GM21526 (cell line): ENCODE data around the gene RALGPS1.

Experiments used
- ATAC-seq: cut with Tn5 transposase; IDR thresholded peaks from one replicate; pipeline ENCODE4 v1.9.1; 2021; ENCODE audit warnings: moderate library complexity; ENCODE audit not compliant: unreplicated experiment, low FRiP score

RALGPS1 gene

DNA sequence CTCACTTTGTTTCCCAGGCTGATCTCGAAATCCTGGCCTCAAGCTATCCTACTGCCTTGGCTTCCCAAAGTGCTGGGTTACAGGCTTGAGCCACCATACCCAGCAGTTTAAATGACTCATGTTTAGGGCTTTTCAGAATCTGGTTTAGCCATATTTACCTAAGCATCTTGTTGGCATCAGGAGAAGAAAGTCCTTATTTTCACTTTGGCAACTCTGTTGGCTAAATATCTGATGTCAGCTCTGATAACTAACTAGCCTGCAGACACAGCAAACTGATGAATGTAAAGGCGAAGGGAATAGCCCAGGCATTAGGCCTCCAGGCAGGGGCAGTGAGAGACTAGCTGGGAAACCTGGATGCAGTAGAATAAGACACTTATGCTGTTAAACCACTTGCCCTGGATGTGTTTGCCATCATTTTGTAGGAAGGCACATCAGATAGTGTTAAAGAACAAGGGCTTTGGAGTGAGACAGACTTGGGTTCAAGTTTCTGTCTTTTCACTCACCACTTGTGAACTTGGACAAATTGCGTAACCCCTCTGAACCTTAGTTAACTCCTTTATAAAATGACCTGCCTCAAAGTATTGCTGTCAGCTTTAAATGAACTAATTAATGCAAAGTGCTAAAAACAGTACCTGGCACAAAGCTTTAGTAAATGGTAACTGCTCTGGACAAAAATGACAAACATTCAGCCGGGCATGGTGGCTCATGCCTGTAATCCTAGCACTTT, 315.3 kb downstream of the RALGPS1 start:
- ATAC-seq: no peak

DNA sequence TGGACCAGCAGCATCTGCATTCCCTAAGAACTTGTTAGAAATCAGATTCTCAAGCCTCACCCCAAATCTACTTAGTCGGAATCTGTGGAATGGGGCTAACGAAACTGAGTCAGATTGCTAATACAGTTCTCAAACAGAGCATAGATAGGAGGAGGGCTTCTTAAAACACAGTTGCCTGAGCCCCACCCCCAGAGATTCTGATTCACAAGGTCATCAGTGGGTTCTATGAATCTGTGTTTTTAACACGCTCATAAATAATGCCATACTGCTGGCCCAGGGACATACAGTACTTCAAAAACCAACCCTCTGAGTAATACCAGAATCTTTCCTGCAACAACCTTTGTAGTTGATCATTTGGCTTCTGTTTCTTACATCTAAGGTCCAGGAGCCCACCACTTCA, 317.1 kb downstream of the RALGPS1 start:
- ATAC-seq: no peak

DNA sequence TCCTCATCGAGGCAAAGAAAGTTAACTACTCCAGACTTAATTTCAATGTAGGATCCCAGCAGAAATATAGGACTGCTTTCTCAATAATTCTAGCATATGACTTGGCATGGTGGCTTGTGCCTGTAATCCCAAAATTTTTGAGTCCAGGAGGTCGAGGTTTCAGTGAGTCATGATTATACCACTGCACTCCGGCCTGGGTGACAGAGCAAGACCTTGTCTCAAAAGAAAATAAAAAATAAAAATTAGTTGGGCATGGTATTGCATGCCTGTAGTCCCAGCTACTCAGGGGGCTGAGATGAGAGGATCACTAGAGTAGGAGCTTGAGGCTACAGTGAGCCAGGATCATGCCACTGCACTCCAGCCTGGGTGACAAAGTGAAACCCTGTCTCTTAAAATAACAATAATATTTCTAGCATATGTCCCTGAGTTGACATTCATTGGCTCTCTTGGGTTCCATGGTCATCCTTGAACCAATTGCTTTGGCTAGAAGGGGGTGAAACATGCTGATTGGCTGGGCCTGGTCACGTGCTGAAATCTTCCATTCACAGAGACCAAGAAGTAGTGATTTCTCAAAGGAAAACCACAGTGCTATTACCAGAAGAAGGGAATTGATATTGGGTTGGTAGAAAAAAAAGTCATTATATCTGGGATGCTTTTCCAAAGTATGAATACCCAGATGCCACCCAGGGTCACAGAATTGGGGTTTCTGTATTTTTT, 318.4 kb downstream of the RALGPS1 start:
- ATAC-seq: no peak

DNA sequence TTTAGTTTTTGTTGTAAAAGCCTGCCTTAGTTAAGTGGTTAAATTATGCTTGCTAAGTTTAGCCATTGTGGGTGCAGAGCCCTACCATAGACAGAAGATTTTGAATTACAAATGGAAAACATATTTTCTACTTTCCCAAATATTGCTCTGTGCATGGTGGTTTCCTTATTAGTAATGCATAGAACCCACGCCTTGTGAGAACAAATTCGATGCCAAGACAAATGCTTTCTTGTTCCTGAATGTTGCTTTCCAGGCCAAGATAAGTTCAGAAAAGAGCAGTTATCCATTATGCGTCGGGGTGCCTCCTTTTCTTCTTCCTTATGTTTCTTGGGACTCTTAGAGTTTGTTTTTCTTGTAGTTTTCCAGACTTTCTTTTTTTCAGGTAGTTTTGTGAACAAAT, 319.0 kb downstream of the RALGPS1 start:
- no peak for ATAC-seq

DNA sequence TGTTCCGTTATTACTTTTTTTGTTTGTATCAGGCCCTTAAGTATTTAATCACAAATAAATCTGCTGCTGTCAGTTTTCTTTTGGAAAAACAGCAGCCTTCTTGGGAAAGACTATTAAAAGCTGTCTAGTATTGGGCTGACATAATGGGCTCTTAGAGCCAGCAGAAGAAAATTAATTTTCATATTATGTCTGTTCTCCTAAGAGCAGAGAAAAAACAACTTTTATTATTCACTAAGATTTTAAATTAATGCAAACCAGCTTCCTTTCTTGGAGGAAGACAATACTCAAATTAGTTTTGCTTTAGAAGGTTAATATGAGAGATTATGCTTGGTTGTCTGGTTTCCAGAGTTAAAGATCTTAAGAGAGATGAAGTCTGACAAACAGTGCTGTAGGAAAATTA, 319.4 kb downstream of the RALGPS1 start:
- no peak for ATAC-seq

DNA sequence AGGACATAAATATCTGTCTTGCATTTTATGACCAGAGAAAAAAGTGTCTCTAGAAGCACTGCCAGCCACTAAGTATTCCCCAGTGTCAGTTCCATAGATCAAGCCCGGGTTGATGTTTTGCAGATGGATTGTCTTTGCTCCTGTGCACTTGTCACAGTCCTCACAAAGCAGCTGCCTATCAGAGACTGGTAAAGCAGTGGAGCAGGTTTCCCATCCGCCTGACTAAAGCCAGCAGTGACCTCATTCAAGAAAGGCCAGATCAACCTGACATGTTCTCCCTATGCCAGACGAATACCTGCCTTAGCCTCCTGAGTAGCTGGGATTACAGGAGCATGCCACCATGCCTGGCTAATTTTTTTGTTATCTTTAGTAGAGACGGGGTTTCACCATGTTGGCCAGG, 323.2 kb downstream of the RALGPS1 start:
- no peak for ATAC-seq

DNA sequence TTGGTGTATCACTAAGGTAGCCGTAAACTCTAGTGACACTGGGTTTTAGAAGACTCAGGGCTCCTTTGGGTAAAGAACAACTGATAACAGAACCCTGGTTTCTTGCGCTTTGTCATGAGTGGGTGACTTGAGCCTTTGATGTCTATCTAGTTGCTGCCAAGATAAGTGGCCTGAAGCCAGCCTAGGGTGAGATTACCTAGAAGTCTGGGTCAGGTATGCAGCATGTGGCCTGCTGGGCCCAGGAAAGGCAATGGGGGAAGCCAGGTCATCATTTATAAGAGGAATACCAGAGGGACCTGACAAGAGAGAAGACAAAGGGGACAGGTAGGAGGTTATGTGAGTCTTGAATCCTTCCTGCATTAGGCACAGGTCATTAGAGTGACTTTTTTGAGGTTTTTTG, 326.8 kb downstream of the RALGPS1 start:
- no peak for ATAC-seq

DNA sequence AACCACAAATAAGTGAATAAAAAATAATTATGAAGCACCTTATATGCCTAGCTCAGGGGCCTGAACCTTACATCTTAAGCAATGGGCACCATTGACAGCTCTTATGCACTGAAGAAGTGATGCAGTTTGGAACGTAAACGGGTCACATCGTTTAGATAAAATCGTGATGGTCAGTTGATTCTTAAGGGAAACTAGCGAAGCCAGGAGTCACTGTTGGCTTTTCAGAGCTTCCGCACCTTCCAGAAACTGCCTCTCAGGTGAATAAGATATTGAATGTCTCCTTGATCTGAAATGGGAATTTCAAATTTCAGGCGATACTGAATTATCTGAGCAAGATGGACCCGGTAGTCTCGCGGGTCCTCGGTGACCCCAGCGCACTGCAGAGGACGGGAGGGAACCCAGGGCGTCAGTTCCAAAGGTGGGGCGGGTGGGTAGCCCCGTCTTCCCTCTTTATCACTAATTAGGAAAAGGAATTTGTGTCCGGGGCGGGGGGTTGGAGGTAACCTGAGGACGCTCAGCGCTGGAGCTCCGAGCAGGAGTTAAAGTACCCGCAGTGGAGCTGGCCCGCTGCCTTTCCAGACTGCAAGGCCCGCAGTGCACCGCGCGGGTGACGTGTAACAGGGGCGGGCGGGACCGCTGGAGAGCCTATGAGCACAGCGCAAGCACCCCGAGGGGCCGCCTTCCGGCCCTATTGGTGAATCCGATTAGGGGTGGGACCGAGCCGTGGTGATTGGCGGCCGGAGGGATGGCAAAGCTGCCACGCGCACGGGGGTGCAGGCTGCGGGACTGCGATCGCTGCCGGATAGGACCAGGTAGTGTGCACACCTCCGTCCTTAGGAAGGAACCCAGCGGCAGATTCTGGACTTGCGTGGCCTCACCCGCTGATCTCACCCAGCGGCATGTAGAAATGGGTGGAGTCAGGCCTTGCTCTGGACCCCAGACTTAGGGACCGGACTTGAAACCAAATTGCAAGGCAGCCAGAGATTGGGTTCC, 330.3 kb downstream of the RALGPS1 start:
- peak; percentile 99 for ATAC-seq

DNA sequence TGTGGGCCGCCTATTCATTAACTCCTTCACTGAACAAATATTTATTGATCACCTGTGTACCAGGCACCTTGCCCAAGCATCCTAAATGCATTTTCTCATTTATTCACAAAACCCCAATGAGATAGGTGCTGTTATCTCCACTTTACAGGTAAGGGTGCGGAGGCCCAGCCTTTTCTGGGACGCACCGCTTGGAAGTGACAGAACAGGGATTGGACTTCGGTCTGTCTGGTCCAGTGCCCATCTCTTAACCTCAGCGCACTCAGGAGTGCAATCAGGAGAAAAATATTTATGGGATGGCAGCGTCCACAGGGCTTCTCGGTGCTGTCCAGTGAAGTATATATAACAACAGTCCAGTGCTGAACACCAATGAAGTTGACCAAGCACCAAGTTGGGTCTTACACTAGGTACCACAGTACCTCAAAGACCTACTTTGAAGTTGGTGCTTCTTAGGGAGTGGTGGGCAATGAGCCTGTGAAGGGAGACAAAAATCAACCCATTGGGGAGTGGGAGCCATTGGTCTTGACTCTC, 331.1 kb downstream of the RALGPS1 start:
- no peak for ATAC-seq

DNA sequence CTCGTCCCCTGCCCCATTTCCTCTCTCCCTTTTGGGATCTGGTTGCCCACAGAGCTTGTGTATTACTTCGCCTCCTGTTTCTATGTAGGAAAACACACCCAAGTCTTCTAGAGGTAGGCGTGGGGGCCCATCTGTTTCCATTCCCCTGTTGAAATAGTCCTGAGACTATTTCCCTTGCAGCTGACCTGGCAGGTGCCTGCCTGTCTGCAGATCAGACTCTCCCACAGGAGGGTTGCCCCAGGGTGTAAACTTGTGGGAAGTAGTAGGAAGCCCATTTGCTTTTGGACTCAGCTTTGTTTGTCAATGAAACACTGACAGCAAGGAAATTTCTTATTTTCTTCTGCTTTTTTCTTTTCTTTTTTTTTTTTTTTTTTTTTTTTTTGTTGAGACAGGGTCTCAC, 333.7 kb downstream of the RALGPS1 start:
- no peak for ATAC-seq

DNA sequence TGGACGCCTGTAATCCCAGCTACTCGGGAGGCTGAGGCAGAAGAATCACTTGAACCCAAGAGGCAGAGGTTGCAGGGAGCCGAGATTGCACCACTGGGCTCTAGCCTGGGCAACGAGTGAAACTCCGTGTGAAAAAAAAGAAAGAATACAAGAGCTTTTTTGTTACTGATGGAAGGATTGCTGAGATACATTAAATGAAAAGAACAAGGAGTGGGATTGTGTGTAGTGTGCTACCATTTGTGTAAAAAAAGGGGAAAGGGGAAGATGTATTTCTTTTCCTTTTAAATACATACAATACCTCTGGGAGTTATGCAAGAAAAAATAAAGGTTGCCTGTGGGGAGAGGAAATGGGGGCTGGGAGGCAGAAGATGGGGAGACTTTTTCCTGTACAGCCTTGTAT, 335.3 kb downstream of the RALGPS1 start:
- no peak for ATAC-seq

DNA sequence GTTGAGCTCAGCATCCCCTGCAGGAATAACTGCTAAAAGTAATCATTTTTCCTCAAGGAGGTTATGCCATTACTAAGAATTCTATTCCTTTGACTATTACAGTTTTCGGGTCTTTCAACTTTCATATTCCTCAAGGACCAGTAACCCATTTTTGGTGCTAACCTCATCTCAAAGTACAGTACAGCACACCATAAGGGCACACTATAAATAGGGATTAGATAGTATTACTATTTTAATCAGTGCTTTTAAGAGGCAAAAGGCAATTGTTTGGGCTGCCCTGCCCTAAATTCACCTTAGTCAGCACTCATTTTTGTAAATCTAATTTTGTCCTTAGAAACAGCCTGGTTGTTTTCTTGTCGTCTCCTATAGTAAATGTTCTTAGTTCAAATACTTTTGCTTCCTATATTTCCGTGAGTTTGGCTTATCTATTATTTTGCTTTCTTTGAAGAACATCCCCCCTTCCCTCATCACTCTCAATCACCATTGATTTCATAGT, 336.4 kb downstream of the RALGPS1 start:
- ATAC-seq: no peak

DNA sequence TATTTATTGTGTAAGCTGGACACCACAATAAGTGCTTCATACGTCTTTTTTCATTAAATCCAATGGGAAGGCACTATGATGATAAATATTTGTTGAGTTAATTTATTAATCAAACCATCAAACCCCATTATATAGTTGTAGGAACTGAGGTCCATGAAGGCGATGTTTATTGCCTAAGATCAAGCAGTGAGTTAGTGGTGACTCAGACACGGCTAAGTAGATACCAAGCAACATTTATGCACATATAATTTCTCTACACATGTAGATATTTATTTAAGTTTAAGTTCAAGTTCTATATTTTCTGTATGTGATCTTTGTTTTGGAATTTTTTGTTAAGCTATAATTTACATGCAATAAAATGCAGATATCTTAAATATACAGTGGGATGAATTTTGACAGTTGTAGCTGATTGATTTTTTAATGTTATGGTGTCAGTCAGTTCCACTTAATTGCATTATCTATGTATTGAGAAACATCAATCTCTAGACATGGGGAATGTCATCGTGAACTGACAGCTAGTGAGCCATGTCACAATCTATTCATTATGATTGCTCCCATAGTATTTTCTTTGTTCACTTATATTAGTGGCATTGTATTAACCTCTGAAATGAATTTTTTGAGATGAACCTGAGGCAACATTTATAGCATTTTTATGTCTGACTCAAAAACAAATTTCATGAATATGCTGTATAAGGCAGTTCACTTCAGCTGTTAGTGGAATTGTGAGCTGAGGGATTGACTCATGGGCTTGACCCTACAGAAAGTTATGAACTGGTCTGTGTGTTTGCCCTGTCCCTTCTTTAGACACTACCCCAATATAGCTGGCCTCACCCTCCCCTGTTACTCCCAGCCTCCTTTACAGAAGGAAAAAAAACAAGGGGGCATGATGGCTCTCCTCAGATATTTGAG, 338.1 kb downstream of the RALGPS1 start:
- ATAC-seq: no peak

DNA sequence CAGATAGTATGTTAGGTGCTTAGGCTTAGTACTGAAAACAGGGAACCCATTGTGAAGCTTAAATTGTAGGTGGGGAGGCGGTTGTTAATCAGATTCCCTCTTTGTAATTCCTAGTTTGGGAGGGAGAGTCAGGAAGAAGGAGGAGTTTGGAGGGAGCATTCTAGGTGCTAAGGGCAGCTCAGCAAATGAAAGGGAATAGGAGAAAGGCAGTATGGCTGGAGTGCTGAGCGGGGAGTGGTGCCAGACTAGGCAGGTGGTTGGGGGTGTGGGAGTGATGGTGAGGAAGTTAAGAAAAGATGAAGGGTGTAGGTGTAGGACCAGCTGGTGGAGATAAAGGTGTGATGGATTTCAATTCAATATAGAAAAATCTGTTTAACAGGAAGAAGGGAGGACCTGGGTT, 338.9 kb downstream of the RALGPS1 start:
- no peak for ATAC-seq

DNA sequence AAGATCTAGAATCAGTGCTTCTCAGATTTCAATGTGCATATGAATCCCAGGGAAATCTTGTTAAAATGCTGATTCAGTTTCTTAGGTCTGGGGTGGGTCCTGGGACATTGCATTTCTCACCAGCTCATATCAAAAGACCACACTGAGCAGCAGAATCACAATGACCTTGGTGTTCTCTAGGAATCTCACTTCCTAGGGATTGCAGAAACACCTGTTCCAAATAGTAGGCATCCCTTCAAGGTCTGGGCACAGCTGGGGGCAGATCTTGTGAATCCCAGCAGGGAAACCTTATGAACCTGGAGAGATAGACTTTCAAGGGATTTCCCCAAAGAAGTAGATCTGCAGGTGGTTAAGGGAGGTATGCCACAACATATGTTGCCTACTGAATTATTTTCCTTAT, 341.1 kb downstream of the RALGPS1 start:
- ATAC-seq: no peak

DNA sequence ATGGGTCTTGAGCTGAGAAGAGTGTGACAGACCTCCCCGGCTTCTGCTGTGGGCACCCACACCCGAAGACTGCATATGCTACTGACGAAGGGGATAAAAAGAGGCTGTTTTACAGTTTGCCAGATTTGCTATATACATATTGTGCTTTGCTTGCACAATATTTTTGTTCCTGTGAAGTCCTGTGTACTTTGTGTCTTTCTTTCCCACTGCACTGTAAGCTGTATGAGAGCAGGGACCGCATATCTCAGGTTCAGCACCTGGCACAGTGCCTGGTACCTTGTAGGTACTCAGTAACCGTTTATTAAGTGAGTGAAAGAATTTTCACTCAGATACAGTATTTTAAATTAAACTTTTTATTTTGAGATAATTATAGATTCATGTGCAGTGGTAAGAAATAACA, 341.7 kb downstream of the RALGPS1 start:
- no peak for ATAC-seq

DNA sequence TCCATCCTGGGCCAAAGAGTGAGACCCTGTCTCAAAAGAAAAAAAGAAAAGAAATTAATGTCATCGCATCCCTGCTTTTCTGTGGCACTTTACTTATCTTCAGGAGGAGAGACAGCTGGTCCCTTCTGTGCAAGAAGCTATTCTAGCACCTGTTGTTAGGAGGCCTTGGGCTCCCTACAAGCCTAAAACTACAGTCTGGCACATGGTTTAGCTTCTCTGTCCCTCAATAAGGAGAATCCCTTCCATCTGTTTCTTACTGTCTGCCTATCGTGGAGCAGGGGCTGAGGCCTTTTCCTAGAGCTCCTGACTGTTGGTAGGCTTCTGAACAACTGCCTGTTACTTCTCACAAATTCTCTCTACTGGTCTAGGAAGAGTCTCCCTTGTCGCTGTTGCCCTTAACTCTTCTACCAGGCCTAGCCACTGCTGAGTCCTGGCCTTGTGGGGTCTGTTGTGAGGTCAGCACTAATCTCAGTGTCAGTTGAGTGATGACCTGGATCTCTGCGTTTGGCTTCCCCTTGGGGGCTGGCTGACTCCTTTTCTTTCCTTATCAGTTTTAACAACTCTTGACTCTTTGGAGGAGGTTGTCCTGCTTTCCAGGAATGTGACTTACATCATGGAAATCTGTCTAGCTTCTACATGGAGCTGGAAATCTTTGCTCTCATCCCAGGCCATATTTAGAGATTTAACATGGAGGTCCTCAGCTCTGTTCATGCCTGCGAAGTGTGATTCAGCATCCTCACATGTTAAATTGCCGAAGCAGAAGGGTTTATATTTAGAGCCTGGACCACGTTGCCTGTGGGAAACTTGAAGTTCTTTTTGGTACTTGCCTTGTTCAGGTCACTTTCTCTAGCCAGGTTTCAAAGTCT, 344.3 kb downstream of the RALGPS1 start:
- ATAC-seq: no peak

DNA sequence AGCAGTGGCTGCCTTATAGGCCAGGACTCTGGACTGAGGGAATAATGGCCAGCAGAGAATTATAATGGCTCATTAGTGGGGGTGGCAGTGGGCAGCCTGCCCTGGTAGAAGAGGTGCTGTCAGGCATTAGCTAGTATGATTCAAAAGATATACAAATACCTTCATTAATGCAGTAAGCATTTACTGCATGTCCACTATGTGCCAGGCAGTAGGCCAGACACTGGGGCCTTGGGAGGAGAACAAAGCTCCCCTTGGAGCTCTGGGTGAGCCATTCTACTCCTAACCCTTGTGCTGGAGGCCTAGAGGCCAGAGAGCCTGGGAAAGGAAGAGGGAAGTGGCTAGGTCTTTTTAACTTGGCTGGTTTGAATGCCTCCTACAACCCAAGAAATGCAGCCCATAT, 348.0 kb downstream of the RALGPS1 start:
- no peak for ATAC-seq

DNA sequence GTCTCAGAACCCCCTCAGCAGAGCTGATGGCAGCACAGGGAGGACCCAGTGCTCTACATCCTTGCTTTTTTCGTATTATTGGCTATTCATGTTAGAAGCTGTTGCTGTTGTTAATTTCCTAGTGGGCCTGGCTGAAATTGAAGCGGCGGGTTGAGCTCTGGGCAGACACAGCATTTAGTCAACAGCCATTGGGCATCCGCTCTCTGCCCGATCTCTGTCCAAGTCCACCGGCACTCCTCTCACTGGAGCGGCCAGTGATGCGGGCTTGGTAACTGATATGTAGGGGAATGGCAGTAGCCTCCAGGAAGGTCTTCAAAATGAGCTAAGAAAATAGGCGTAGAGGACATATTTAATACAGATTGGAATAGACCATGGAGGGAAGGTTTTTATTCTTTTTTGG, 348.7 kb downstream of the RALGPS1 start:
- no peak for ATAC-seq
